KMS-11 (cell line): ENCODE results near the gene GRID2.
A peak's percentile ranks its signal among the peaks of the same experiment; 100 is the strongest.

Experiments used
- H2AFZ ChIP-seq: fragments of 200-600 bp; sonication (generic); 2 replicates; pipeline ENCODE4 v1.6.1; 2016; ENCODE audit warnings: antibody characterized with exemption, mixed run types, low read depth
- H3K27ac ChIP-seq: fragments of 200-600 bp; sonication (generic); 2 replicates; pipeline ENCODE4 v1.6.1; 2016; ENCODE audit warnings: mild to moderate bottlenecking, mixed run types
- H3K27me3 ChIP-seq: fragments of 200-600 bp; sonication (generic); 2 replicates; pipeline ENCODE4 v1.6.1; 2017; ENCODE audit warnings: mild to moderate bottlenecking, low read depth, mixed run types, moderate library complexity; ENCODE audit not compliant: insufficient read depth
- H3K36me3 ChIP-seq: fragments of 200-600 bp; sonication (generic); 2 replicates; pipeline ENCODE4 v1.6.1; 2017; ENCODE audit warnings: mild to moderate bottlenecking, mixed run types; ENCODE audit not compliant: insufficient read depth
- H3K4me1 ChIP-seq: fragments of 200-600 bp; sonication (generic); 2 replicates; pipeline ENCODE4 v1.6.1; 2016; ENCODE audit warnings: mild to moderate bottlenecking, low read depth, mixed run types; ENCODE audit not compliant: poor library complexity, severe bottlenecking
- H3K4me2 ChIP-seq: fragments of 200-600 bp; sonication (generic); 2 replicates; pipeline ENCODE4 v1.7.0; 2016; ENCODE audit warnings: mild to moderate bottlenecking, mixed run types
- H3K4me3 ChIP-seq: fragments of 200-600 bp; sonication (generic); IDR thresholded peaks from 2 replicates; pipeline ENCODE4 v1.6.1; 2017; ENCODE audit warnings: low read depth, low read length, mixed read lengths; ENCODE audit not compliant: insufficient read depth
- H3K79me2 ChIP-seq: fragments of 200-600 bp; sonication (generic); 2 replicates; pipeline ENCODE4 v1.6.1; 2016; ENCODE audit warnings: low read depth, mixed run types; ENCODE audit not compliant: insufficient read depth
- H3K9ac ChIP-seq: fragments of 200-600 bp; sonication (generic); 2 replicates; pipeline ENCODE4 v1.6.1; 2016; ENCODE audit warnings: mild to moderate bottlenecking, mixed run types
- H4K20me1 ChIP-seq: fragments of 200-600 bp; sonication (generic); 2 replicates; pipeline ENCODE4 v1.6.1; 2016; ENCODE audit warnings: mild to moderate bottlenecking, mixed run types; ENCODE audit not compliant: insufficient read depth
- CTCF ChIP-seq: fragments of 200-600 bp; sonication (generic); conservative IDR thresholded peaks from 2 replicates; pipeline ENCODE4 v1.6.1; 2017; ENCODE audit warnings: low read depth, mild to moderate bottlenecking, antibody characterized with exemption, low read length, moderate library complexity, mixed read lengths

Gene GRID2

GRCh38 chr4:93086356-93086755, 782.6 kb downstream of the GRID2 start:
- no peak for TF ChIP-seq CTCF
- Histone ChIP-seq H2AFZ (peak overlapping the region; percentile 16; the same call in 1 of the 2 replicates), H3K4me3 (no peak overlapping the region), H3K27me3 (no peaks in the 10 kb centered on the region), H3K36me3 (no peaks in the 10 kb centered on the region), H3K27ac (no peak overlapping the region), H3K4me1 (no peaks in the 10 kb centered on the region), H3K9ac (no peak overlapping the region), H3K4me2 (no peak overlapping the region), H4K20me1 (no peaks in the 10 kb centered on the region), H3K79me2 (no peaks in the 10 kb centered on the region)

GRCh38 chr4:93092765-93093164, 789.0 kb downstream of the GRID2 start:
- H3K36me3 ChIP-seq = no peaks in the 10 kb centered on the region
- no peak overlapping the region for H3K9ac ChIP-seq
- peak overlapping the region; percentile 20; the same call in 1 of the 2 replicates for H3K27ac ChIP-seq
- peak overlapping the region; percentile 44; the same call in 1 of the 2 replicates for H2AFZ ChIP-seq
- H3K4me1 ChIP-seq = no peaks in the 10 kb centered on the region
- H3K4me3 ChIP-seq = no peak overlapping the region
- H3K27me3 ChIP-seq = no peaks in the 10 kb centered on the region
- H3K79me2 ChIP-seq = no peaks in the 10 kb centered on the region
- no peak overlapping the region; the same call in 1 of the 2 replicates for H3K4me2 ChIP-seq
- no peaks in the 10 kb centered on the region for H4K20me1 ChIP-seq
- TF ChIP-seq CTCF = no peak

- Histone ChIP-seq H3K27me3 (no peaks in the 10 kb centered on the region), H3K79me2 (no peaks in the 10 kb centered on the region), H3K4me3 (no peak overlapping the region), H2AFZ (no peak overlapping the region), H3K4me1 (no peaks in the 10 kb centered on the region), H3K27ac (no peak overlapping the region), H3K9ac (no peak overlapping the region), H4K20me1 (no peaks in the 10 kb centered on the region), H3K4me2 (no peak overlapping the region), H3K36me3 (no peaks in the 10 kb centered on the region)
- TF ChIP-seq CTCF = no peak
These were observed 799.3 kb downstream of the GRID2 start for GRCh38 chr4:93103042-93103441.

- TF ChIP-seq CTCF = no peak
- no peaks in the 10 kb centered on the region for H3K27me3 ChIP-seq
- no peaks in the 10 kb centered on the region for H4K20me1 ChIP-seq
- H3K9ac ChIP-seq = no peak overlapping the region
- H3K4me1 ChIP-seq = no peaks in the 10 kb centered on the region
- H3K36me3 ChIP-seq = no peaks in the 10 kb centered on the region
- no peak overlapping the region for H3K4me2 ChIP-seq
- H3K4me3 ChIP-seq = no peak overlapping the region
- H3K79me2 ChIP-seq = no peaks in the 10 kb centered on the region
- H3K27ac ChIP-seq = no peak overlapping the region
- no peak overlapping the region for H2AFZ ChIP-seq
These were observed 812.9 kb downstream of the GRID2 start for GRCh38 chr4:93116624-93117023.
